Chondrocyte (in vitro differentiated cells): Measurements from ENCODE around the gene PPARA. TPM values are rescaled to one million over a fixed set of nuclear protein-coding genes. Genes with fewer than 3 reads are reported as not detected.

ENCODE experiments used
- DNase-seq: peaks from one replicate; pipeline ENCODE4 v3.0.0; 2021; ENCODE audit warnings: mixed read lengths, low spot score
- H3K27ac Mint-ChIP-seq: one replicate; pipeline ENCODE4 v1.8.0; 2021; ENCODE audit warnings: mild to moderate bottlenecking, moderate library complexity, mixed read lengths; ENCODE audit not compliant: unreplicated experiment
- H3K27me3 Mint-ChIP-seq: 2 replicates; pipeline ENCODE4 v1.8.0; 2021; ENCODE audit warnings: low read depth, mixed read lengths
- H3K36me3 Mint-ChIP-seq: 2 replicates; pipeline ENCODE4 v1.8.0; 2021; ENCODE audit warnings: low read depth, mixed read lengths
- H3K4me1 Mint-ChIP-seq: 2 replicates; pipeline ENCODE4 v1.8.0; 2021; ENCODE audit warnings: low read depth, mild to moderate bottlenecking, mixed read lengths
- H3K4me3 Mint-ChIP-seq: one replicate; pipeline ENCODE4 v1.8.0; 2021; ENCODE audit warnings: mild to moderate bottlenecking, moderate library complexity, mixed read lengths; ENCODE audit not compliant: unreplicated experiment
- H3K9me3 Mint-ChIP-seq: 2 replicates; pipeline ENCODE4 v1.8.0; 2021; ENCODE audit warnings: low read depth, mixed read lengths
- CTCF ChIP-seq: fragments of 200-600 bp; sonication (generic); IDR thresholded peaks from 2 replicates; pipeline ENCODE4 v1.5.0; 2021; ENCODE audit warnings: antibody characterized with exemption, mild to moderate bottlenecking, moderate library complexity
- total RNA-seq: library from RNA; stranded (reverse); gene quantifications from 3 replicates; pipeline ENCODE4 v1.2.1, GENCODE V29; 2021

PPARA gene
- total RNA-seq, 1 donor from 2014 or later: 16.0 TPM

DNA sequence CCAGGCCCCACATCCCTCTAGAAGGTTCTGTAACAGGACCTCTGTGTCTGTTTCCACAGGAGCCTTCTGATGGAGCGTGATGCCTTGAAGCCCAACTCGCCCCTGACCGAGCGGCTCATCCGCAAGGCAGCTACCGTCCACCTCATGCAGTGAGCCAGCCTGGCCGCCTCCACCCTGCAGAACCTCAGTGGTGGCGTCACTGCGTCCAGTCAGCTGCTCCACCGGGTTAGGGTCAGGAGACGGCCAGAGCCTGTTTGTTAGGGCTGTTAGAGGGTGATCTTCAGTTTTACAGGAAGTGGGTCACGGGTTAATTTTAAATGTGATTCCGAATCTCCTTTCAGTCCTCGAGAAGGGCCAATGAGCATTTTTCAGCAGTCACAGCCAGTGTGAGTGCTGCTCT, 142.4 kb downstream of the PPARA start:
- no peak for DNase-seq
- Mint-ChIP-seq H3K36me3 (peaks cover 6% of the 10 kb centered on the region), H3K9me3 (no peaks in the 10 kb centered on the region), H3K27ac (no peak overlapping the region), H3K27me3 (no peaks in the 10 kb centered on the region), H3K4me3 (no peak overlapping the region), H3K4me1 (peaks cover 23% of the 10 kb centered on the region)
- TF ChIP-seq CTCF: no peak

Other genes starting within 250 kb of the PPARA start
- gene WNT7B, start 173.4 kb upstream of the PPARA start, total RNA-seq: 0.15 to 1.1 TPM (median 0.18 TPM) in 3 replicates
- 7.7 to 11.2 TPM (median 9.9 TPM) in 3 replicates for gene CDPF1, start 99.8 kb downstream of the PPARA start, total RNA-seq
- gene PKDREJ, start 112.8 kb downstream of the PPARA start, total RNA-seq: 0.05 to 0.08 TPM (median 0.07 TPM) in 3 replicates
- gene TTC38, start 117.5 kb downstream of the PPARA start, total RNA-seq: 13.8 to 19.6 TPM (median 16.5 TPM) in 3 replicates
- 7.2 to 8.2 TPM (median 7.3 TPM) in 3 replicates for gene GTSE1, start 146.3 kb downstream of the PPARA start, total RNA-seq
- gene TRMU, start 185.2 kb downstream of the PPARA start, total RNA-seq: 26.5 to 39.2 TPM (median 27.3 TPM) in 3 replicates